ENCODE results near the gene MOB3C. TPM values are rescaled to one million over a fixed set of nuclear protein-coding genes. Genes with fewer than 3 reads are reported as not detected.

Gene MOB3C
- polyA plus RNA-seq, 1 donor (not counting 4 experiments of a cell fraction or from before 2014, with no cell fraction given): 18.4 TPM

DNA sequence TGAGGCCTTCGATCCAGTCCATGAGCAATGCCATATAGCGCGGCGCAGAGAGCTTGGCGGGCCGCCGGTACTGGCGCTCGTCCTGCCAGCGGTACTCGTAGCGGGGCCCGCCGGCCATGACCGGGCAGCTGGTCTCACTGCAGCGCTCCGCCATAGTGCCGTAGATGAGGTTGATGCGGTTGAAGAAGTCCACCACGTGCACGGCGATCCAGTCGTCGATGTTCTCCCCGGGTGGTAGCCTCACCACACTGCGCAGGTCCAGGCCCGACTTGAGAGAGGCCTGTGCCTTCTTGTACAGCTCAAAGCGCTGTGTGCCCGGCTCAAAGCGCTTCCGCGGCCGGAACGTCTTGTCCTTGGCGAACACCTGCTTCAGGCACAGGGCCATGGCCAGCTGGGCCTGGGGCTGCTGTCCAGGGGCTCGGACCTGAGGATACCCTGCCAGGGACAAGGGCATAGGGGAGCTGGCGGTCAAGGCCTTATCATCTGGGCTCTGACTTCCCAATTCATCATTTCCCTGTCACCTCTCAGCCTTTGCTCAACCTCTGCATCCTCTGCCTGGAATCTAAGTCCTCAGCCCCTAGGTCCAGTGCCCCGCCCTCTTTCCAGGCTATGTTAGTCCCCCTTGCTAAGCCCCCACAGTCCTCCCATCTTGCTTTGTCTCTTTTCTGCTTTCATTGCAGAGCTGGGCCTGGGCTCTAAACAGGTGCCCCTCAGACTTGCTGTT is 3.5 kb downstream of the MOB3C start:
- H3K4me2 ChIP-seq (ENCODE audit: control insufficient read depth, extremely low read depth, insufficient read depth, low read depth, low read length): peak overlapping the region; percentile 52
- peak overlapping the region; percentile 30 for H3K27ac ChIP-seq (ENCODE audit: control insufficient read depth, insufficient read depth, low read length)
- peak overlapping the region in 1 of 3 experiments; percentile 22 for H3K4me3 ChIP-seq (ENCODE audit: control insufficient read depth in 2 of 3, extremely low read depth in 1 of 3, insufficient read depth in 2 of 3, low read depth in 1 of 3, low read length in 3 of 3)
- peak overlapping the region; percentile 25 for H2AFZ ChIP-seq (ENCODE audit: control insufficient read depth, low read length)
- H3K79me2 ChIP-seq (ENCODE audit: control insufficient read depth, insufficient read depth, low read length): peaks cover 13% of the 10 kb centered on the region
- no peaks in the 10 kb centered on the region for H3K27me3 ChIP-seq (ENCODE audit: control insufficient read depth, extremely low read depth, insufficient read depth, low read length)
- peak overlapping the region; percentile 38 for H3K9ac ChIP-seq (ENCODE audit: control insufficient read depth, extremely low read depth, insufficient read depth, low read length)
- no peak for DNase-seq (ENCODE audit: low read depth, low spot score)
- dilution Hi-C loops (cut with MboI; ENCODE audit: extremely low pct_ligation_motif_present, low sequenced_read_pairs): no loop called here
- FAIRE-seq: no peak
- no peaks in the 10 kb centered on the region for H3K9me3 ChIP-seq (ENCODE audit: control insufficient read depth, low read depth, low read length)
- H4K20me1 ChIP-seq (ENCODE audit: control insufficient read depth, extremely low read depth, insufficient read depth, low read length): no peaks in the 10 kb centered on the region
- H3K4me1 ChIP-seq (ENCODE audit: control insufficient read depth, extremely low read depth, insufficient read depth, low read length): peaks cover 58% of the 10 kb centered on the region
- H3K9me1 ChIP-seq (ENCODE audit: control insufficient read depth, extremely low read depth, insufficient read depth, low read length): peaks cover 5% of the 10 kb centered on the region
- H3K36me3 ChIP-seq (ENCODE audit: control insufficient read depth in 2 of 2, extremely low read depth in 1 of 2, insufficient read depth in 2 of 2, low read length in 2 of 2): peaks cover 14 to 15% of the 10 kb centered on the region in 2 experiments
- TF ChIP-seq, protein P1, sequence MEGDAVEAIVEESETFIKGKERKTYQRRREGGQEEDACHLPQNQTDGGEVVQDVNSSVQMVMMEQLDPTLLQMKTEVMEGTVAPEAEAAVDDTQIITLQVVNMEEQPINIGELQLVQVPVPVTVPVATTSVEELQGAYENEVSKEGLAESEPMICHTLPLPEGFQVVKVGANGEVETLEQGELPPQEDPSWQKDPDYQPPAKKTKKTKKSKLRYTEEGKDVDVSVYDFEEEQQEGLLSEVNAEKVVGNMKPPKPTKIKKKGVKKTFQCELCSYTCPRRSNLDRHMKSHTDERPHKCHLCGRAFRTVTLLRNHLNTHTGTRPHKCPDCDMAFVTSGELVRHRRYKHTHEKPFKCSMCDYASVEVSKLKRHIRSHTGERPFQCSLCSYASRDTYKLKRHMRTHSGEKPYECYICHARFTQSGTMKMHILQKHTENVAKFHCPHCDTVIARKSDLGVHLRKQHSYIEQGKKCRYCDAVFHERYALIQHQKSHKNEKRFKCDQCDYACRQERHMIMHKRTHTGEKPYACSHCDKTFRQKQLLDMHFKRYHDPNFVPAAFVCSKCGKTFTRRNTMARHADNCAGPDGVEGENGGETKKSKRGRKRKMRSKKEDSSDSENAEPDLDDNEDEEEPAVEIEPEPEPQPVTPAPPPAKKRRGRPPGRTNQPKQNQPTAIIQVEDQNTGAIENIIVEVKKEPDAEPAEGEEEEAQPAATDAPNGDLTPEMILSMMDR (optimal IDR thresholded peaks at IDR 0.05 in 1 of 3, IDR thresholded peaks at IDR 0.05 in 1 of 3, conservative IDR thresholded peaks at IDR 0.05 in 1 of 3; ENCODE audit: extremely low read depth in 1 of 3, insufficient read depth in 2 of 3, low read length in 3 of 3): no peak
- no peak for TF ChIP-seq EZH2 (IDR thresholded peaks at IDR 0.05; ENCODE audit: low read length)

DNA sequence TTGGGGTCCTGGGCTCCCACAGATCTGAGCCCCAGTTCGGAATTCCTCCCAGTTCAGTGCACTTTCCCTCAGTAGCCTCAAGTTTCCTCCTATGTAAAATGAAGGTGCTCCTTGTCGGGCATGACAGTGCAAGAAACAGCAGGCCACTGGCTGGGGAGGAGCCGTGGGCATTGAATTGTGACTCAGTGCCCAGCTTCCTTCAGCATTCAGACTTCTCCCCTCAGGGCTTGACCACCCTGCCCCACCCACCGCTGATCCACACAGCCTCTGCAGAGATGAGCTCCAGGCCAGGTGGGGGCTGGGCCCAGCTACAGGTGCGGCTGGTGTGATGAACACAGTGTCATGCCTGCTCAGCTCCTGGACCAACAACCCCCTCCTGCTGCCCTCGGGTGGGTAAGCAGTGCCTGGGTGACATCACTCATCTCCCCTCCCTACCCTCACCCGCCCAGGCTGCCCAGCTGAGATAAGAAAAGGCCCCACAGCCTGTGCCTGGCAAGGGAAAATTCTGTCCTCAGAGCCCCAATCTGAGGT is 4.9 kb downstream of the MOB3C start:
- no peaks in the 10 kb centered on the region for H3K27me3 ChIP-seq (ENCODE audit: control insufficient read depth, extremely low read depth, insufficient read depth, low read length)
- H3K4me1 ChIP-seq (ENCODE audit: control insufficient read depth, extremely low read depth, insufficient read depth, low read length): peaks cover 62% of the 10 kb centered on the region
- dilution Hi-C loops (cut with MboI; ENCODE audit: extremely low pct_ligation_motif_present, low sequenced_read_pairs): no loop called here
- H3K27ac ChIP-seq (ENCODE audit: control insufficient read depth, insufficient read depth, low read length): peak overlapping the region; percentile 85
- H3K79me2 ChIP-seq (ENCODE audit: control insufficient read depth, insufficient read depth, low read length): peaks cover 13% of the 10 kb centered on the region
- H3K36me3 ChIP-seq (ENCODE audit: control insufficient read depth in 2 of 2, extremely low read depth in 1 of 2, insufficient read depth in 2 of 2, low read length in 2 of 2): peaks cover 18% of the 10 kb centered on the region in 2 experiments
- no peaks in the 10 kb centered on the region for H4K20me1 ChIP-seq (ENCODE audit: control insufficient read depth, extremely low read depth, insufficient read depth, low read length)
- TF ChIP-seq, protein P1 (optimal IDR thresholded peaks at IDR 0.05 in 1 of 3, IDR thresholded peaks at IDR 0.05 in 1 of 3, conservative IDR thresholded peaks at IDR 0.05 in 1 of 3; ENCODE audit: extremely low read depth in 1 of 3, insufficient read depth in 2 of 3, low read length in 3 of 3): peak in 1 of 3 experiments; percentile 10
- TF ChIP-seq EZH2 (IDR thresholded peaks at IDR 0.05; ENCODE audit: low read length): no peak
- peak overlapping the region; percentile 61 for H3K4me2 ChIP-seq (ENCODE audit: control insufficient read depth, extremely low read depth, insufficient read depth, low read depth, low read length)
- H3K9ac ChIP-seq (ENCODE audit: control insufficient read depth, extremely low read depth, insufficient read depth, low read length): peak overlapping the region; percentile 70
- peak overlapping the region; percentile 18 to 45 (median 39) for H3K4me3 ChIP-seq (ENCODE audit: control insufficient read depth in 2 of 3, extremely low read depth in 1 of 3, insufficient read depth in 2 of 3, low read depth in 1 of 3, low read length in 3 of 3)
- H2AFZ ChIP-seq (ENCODE audit: control insufficient read depth, low read length): no peak overlapping the region
- H3K9me1 ChIP-seq (ENCODE audit: control insufficient read depth, extremely low read depth, insufficient read depth, low read length): peaks cover 5% of the 10 kb centered on the region
- no peaks in the 10 kb centered on the region for H3K9me3 ChIP-seq (ENCODE audit: control insufficient read depth, low read depth, low read length)
- FAIRE-seq: peak; percentile 98
- DNase-seq (ENCODE audit: low read depth, low spot score): peak; percentile 99
